HepG2 (cell line): Measurements from ENCODE around the gene ITPK1. TPM values are rescaled to one million over a fixed set of nuclear protein-coding genes. Genes with fewer than 3 reads are reported as not detected.

Source experiments
- ATF4 ChIP-seq, 2 experiments: fragments of 450-650 bp in 1 of 2; sonication (generic) in 1 of 2; formaldehyde crosslinking; IDR thresholded peaks; 2 replicates each; pipeline versions ENCODE4 v1.5.0 to v1.8.0; 2020 to 2022; ENCODE audit warnings: mild to moderate bottlenecking in 1 of 2, missing genetic modification reagents in 1 of 2
- KAT2B ChIP-seq: fragments of 150-350 bp; IDR thresholded peaks from 2 replicates; pipeline ENCODE4 v1.6.1; 2014; ENCODE audit warnings: low read depth, low read length, borderline replicate concordance
- MZF1 ChIP-seq: sonication (generic); formaldehyde crosslinking; IDR thresholded peaks from 2 replicates; pipeline ENCODE4 v1.8.1; 2023; ENCODE audit warnings: mild to moderate bottlenecking, missing genetic modification reagents, borderline replicate concordance
- NR2F6 ChIP-seq, 2 experiments: IDR thresholded peaks; 2 replicates each; pipeline ENCODE4 v1.6.1; 2016; ENCODE audit warnings: antibody characterized with exemption in 1 of 2, mild to moderate bottlenecking in 1 of 2
- RARA ChIP-seq: IDR thresholded peaks from 2 replicates; pipeline ENCODE4 v1.6.1; 2016; ENCODE audit warnings: missing genetic modification reagents, missing compliant biosample characterization
- SUZ12 ChIP-seq: fragments of 150-350 bp; IDR thresholded peaks from 2 replicates; pipeline ENCODE4 v1.6.1; 2014; ENCODE audit warnings: low read depth, low read length
- TBL1XR1 ChIP-seq: fragments of 150-350 bp; IDR thresholded peaks from 2 replicates; pipeline ENCODE4 v1.6.1; 2014; ENCODE audit warnings: borderline replicate concordance, low read length; ENCODE audit not compliant: partially characterized antibody
- THAP11 ChIP-seq: IDR thresholded peaks from 2 replicates; pipeline ENCODE4 v1.6.1; 2016; ENCODE audit warnings: missing biosample characterization, missing genetic modification reagents
- U2AF1 ChIP-seq: fragments of 200-400 bp; formaldehyde crosslinking; optimal IDR thresholded peaks from 2 replicates; pipeline ENCODE3; 2017; ENCODE audit warnings: mild to moderate bottlenecking, low read depth, low read length
- ZNF235 ChIP-seq: sonication (generic); formaldehyde crosslinking; IDR thresholded peaks from 2 replicates; pipeline ENCODE4 v1.8.1; 2023; ENCODE audit warnings: mild to moderate bottlenecking, missing genetic modification reagents, borderline replicate concordance
- ZNF263 ChIP-seq: sonication (generic); formaldehyde crosslinking; IDR thresholded peaks from 2 replicates; pipeline ENCODE4 v1.4.0; 2020; ENCODE audit warnings: missing genetic modification reagents
- ZNF30 ChIP-seq: sonication (generic); formaldehyde crosslinking; IDR thresholded peaks from 2 replicates; pipeline ENCODE4 v1.5.0; 2020; ENCODE audit warnings: mild to moderate bottlenecking, missing genetic modification reagents
- ZNF446 ChIP-seq: sonication (generic); formaldehyde crosslinking; IDR thresholded peaks from 2 replicates; pipeline ENCODE4 v1.5.0; 2020; ENCODE audit warnings: mild to moderate bottlenecking, missing genetic modification reagents
- ZNF672 ChIP-seq: sonication (generic); formaldehyde crosslinking; IDR thresholded peaks from 2 replicates; pipeline ENCODE4 v1.8.1; 2022; ENCODE audit warnings: missing genetic modification reagents
- ZNF687 ChIP-seq: sonication (generic); formaldehyde crosslinking; IDR thresholded peaks from 2 replicates; pipeline ENCODE4 v1.5.1; 2020; ENCODE audit warnings: mild to moderate bottlenecking, missing genetic modification reagents, moderate library complexity
- ZNF841 ChIP-seq: sonication (generic); formaldehyde crosslinking; IDR thresholded peaks from 2 replicates; pipeline ENCODE4 v1.8.1; 2023; ENCODE audit warnings: missing genetic modification reagents, borderline replicate concordance
- polyA plus RNA-seq, 8 experiments: library from polyadenylated mRNA; depleted of rRNA in 3 of 8; stranded (reverse) in 7 of 8; unstranded in 1 of 8; fragments of >200 nt; fragmentation: Illumina TruSeq in 4 of 8; extraction: Trizol in 4 of 8; gene quantifications; 2 replicates each; pipeline versions ENCODE4 v1.2.1 to v1.2.3, GENCODE V29; 2011 to 2016; ENCODE audit warnings: low read depth in 4 of 8, missing spikeins in 1 of 8, mixed read lengths in 1 of 8; ENCODE audit not compliant: insufficient read depth in 1 of 8
- total RNA-seq, 5 experiments: library from RNA; depleted of rRNA; stranded (reverse); fragments of >200 nt; fragmentation: Illumina TruSeq; extraction: Trizol; gene quantifications; 2 replicates each; pipeline ENCODE4 v1.2.3, GENCODE V29; 2016; ENCODE audit warnings: low read depth in 1 of 5
- TF ChIP-seq, protein P1 (sequence below): sonication (generic); formaldehyde crosslinking; IDR thresholded peaks from 2 replicates; pipeline ENCODE4 v1.4.0; 2020; ENCODE audit warnings: mild to moderate bottlenecking, missing genetic modification reagents

Gene ITPK1
- total and polyA plus RNA-seq, 2 of the 13 experiments (the other 11 are each of a cell fraction or from before 2014, with no cell fraction given): 20.5 to 47.5 TPM

DNA sequence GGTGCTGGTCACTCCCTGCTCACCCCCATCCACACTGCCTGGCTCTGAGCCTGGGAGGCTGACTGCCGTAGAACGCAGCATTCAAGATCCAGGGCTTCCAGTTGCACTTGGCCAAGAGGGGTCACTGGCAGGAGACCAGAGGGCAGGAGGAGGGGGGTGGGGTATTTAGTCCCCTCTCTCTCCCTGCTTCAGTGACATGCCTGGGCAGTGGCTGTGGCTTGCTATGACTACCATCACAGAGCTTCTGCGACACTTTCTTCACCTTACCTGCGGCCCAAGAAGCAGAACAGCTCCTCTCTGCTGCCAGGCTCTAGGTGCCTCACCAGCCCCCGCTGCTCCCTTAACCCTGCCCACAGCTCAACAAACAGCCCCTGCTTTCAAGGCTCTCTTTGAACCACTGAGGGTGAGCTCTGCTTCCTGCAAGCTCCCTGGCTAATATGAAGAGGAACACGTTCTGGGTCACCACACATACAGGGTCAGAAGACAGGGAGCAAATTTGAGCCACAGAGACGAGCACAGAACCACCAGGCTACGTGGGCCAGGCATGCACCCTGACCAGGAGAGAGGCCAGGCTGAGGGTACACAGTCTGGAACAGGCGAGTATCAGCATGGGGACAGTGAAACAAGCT is 55.7 kb downstream of the ITPK1 start (continued):
- TF ChIP-seq RARA: 0 out of 2 replicates have a peak, but pooled peaks have one; percentile 20
- TF ChIP-seq ZNF841: no peak
- TF ChIP-seq TBL1XR1: no peak
- no peak for TF ChIP-seq SUZ12
- no peak for TF ChIP-seq THAP11 (CRISPR knock-in tag)
- peak; percentile 57 for TF ChIP-seq ZNF687 (CRISPR knock-in tag)
- TF ChIP-seq ZNF235: 0 out of 2 replicates have a peak, but pooled peaks have one; percentile 5
- no peak for TF ChIP-seq ZNF672 (CRISPR knock-in tag)
- TF ChIP-seq U2AF1: no peak
- TF ChIP-seq, protein P1, sequence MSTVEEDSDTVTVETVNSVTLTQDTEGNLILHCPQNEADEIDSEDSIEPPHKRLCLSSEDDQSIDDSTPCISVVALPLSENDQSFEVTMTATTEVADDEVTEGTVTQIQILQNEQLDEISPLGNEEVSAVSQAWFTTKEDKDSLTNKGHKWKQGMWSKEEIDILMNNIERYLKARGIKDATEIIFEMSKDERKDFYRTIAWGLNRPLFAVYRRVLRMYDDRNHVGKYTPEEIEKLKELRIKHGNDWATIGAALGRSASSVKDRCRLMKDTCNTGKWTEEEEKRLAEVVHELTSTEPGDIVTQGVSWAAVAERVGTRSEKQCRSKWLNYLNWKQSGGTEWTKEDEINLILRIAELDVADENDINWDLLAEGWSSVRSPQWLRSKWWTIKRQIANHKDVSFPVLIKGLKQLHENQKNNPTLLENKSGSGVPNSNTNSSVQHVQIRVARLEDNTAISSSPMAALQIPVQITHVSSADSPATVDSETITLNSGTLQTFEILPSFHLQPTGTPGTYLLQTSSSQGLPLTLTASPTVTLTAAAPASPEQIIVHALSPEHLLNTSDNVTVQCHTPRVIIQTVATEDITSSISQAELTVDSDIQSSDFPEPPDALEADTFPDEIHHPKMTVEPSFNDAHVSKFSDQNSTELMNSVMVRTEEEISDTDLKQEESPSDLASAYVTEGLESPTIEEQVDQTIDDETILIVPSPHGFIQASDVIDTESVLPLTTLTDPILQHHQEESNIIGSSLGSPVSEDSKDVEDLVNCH (CRISPR knock-in tag): no peak
- no peak for TF ChIP-seq KAT2B
- TF ChIP-seq NR2F6 (IDR thresholded peaks at IDR 0.05): peak; percentile 34; the same call in 1 of the 2 replicates
- no peak for TF ChIP-seq NR2F6 (CRISPR knock-in tag; IDR thresholded peaks at IDR 0.05)
- TF ChIP-seq ZNF446 (CRISPR knock-in tag): no peak
- TF ChIP-seq ZNF30 (CRISPR knock-in tag): no peak
- no peak for TF ChIP-seq ZNF263 (CRISPR knock-in tag)
- TF ChIP-seq ATF4 (CRISPR knock-in tag; IDR thresholded peaks at IDR 0.05): no peak
- no peak for TF ChIP-seq MZF1
